Measurements from ENCODE around the gene EGLN2. TPM values are rescaled to one million over a fixed set of nuclear protein-coding genes. Genes with fewer than 3 reads are reported as not detected.

The EGLN2 gene
- total RNA-seq, 1 experiment from 2014 or later: 131 TPM

GRCh38 chr19:40750874-40751537 is 48.0 kb upstream of the EGLN2 start, which contains the start of gene SNRPA:
TSS of gene SNRPA (plus strand) at chr19:40751203. CDS start at chr19:40751409, 206 bp downstream.
- no peak within 1 kb of the TSS for H2BK20ac ChIP-seq (ENCODE audit: low read depth, low read length, poor library complexity, severe bottlenecking)
- peaks cover 37 to 48% (median 38%) of the 10 kb centered on the region in 3 experiments for H3K36me3 Mint-ChIP-seq (ENCODE audit: insufficient read depth in 1 of 3, low read depth in 3 of 3)
- peak; percentile 98 for DNase-seq
- H3T11ph ChIP-seq (ENCODE audit: low read length): peak within 1 kb of the TSS; percentile 86
- no peaks in the 10 kb centered on the region; the same call in 1 of the 2 replicates for H3K4me1 ChIP-seq (ENCODE audit: insufficient read depth, low read length)
- peak within 1 kb of the TSS; percentile 100 for H3K18ac ChIP-seq (ENCODE audit: insufficient read length, low read depth, low read length)
- no peak within 1 kb of the TSS for H2AFZ ChIP-seq (ENCODE audit: low read length)
- H3K14ac ChIP-seq (ENCODE audit: insufficient read depth, low read length): peak within 1 kb of the TSS; percentile 100
- peaks cover 0 to 3% of the 10 kb centered on the region in 2 experiments; a peak in 1 of 5 replicates for H3K9me3 Mint-ChIP-seq
- H3K4ac ChIP-seq (ENCODE audit: low read depth, low read length): peak within 1 kb of the TSS; percentile 71; the same call in 1 of the 2 replicates
- peak within 1 kb of the TSS; percentile 85 for H3K4me2 ChIP-seq (ENCODE audit: insufficient read depth, insufficient read length, low read length)
- H3K79me2 ChIP-seq (ENCODE audit: insufficient read depth, low read length): peaks cover 35% of the 10 kb centered on the region; the same call in 1 of the 2 replicates
- H4K8ac ChIP-seq (replicated peaks; ENCODE audit: insufficient read length, low read depth, low read length): peak within 1 kb of the TSS; percentile 78
- peak within 1 kb of the TSS; percentile 95 to 98 for H3K4me3 Mint-ChIP-seq
- peak within 1 kb of the TSS; percentile 24 for H2AK5ac ChIP-seq (ENCODE audit: insufficient read length, low read length)
- no peaks in the 10 kb centered on the region for H3K9me3 ChIP-seq (ENCODE audit: control insufficient read depth, low read depth, low read length)
- H4K91ac ChIP-seq (ENCODE audit: insufficient read length, low read depth, low read length): peak within 1 kb of the TSS; percentile 82
- H3K23me2 ChIP-seq (ENCODE audit: insufficient read length, low read depth, low read length, poor library complexity, severe bottlenecking): peaks cover 9% of the 10 kb centered on the region
- H3K27ac Mint-ChIP-seq: peak within 1 kb of the TSS; percentile 99
- H4K20me1 ChIP-seq (ENCODE audit: control insufficient read depth, insufficient read depth, insufficient read length): peaks cover 3% of the 10 kb centered on the region
- peak within 1 kb of the TSS; percentile 95 for H3K56ac ChIP-seq (ENCODE audit: insufficient read length, low read depth, low read length)
- peak within 1 kb of the TSS; percentile 71 for H2BK5ac ChIP-seq (ENCODE audit: insufficient read length, low read length)
- H3K27me3 ChIP-seq (ENCODE audit: insufficient read depth, low read length): no peaks in the 10 kb centered on the region
- H2BK12ac ChIP-seq (ENCODE audit: insufficient read length, low read depth, low read length): peak within 1 kb of the TSS; percentile 77
- H3K27ac ChIP-seq (ENCODE audit: insufficient read length, low read depth, low read length): peak within 1 kb of the TSS; percentile 93
- peaks cover 31 to 40% of the 10 kb centered on the region in 2 experiments for H3K4me1 Mint-ChIP-seq
- H3K27me3 Mint-ChIP-seq (ENCODE audit: low read depth): no peaks in the 10 kb centered on the region; the same call in none of the 2 replicates
- peak within 1 kb of the TSS; percentile 99 for H3K9ac ChIP-seq (ENCODE audit: extremely low read depth, insufficient read length, low read length)
- H2BK120ac ChIP-seq (ENCODE audit: low read depth, low read length, poor library complexity, severe bottlenecking): peak within 1 kb of the TSS; percentile 98
- no CpG with 5 or more reads among the region's 46 CpGs for WGBS (ENCODE audit: extremely low coverage, insufficient read length, low lambda C conversion rate)
- no peak within 1 kb of the TSS for H3K23ac ChIP-seq (ENCODE audit: insufficient read length, low read depth, low read length)
- no peak within 1 kb of the TSS for H2BK15ac ChIP-seq (ENCODE audit: low read depth, low read length)
- TF ChIP-seq, protein P1, sequence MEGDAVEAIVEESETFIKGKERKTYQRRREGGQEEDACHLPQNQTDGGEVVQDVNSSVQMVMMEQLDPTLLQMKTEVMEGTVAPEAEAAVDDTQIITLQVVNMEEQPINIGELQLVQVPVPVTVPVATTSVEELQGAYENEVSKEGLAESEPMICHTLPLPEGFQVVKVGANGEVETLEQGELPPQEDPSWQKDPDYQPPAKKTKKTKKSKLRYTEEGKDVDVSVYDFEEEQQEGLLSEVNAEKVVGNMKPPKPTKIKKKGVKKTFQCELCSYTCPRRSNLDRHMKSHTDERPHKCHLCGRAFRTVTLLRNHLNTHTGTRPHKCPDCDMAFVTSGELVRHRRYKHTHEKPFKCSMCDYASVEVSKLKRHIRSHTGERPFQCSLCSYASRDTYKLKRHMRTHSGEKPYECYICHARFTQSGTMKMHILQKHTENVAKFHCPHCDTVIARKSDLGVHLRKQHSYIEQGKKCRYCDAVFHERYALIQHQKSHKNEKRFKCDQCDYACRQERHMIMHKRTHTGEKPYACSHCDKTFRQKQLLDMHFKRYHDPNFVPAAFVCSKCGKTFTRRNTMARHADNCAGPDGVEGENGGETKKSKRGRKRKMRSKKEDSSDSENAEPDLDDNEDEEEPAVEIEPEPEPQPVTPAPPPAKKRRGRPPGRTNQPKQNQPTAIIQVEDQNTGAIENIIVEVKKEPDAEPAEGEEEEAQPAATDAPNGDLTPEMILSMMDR (conservative IDR thresholded peaks at IDR 0.05): no peak
- peaks cover 7% of the 10 kb centered on the region for H3K79me1 ChIP-seq (ENCODE audit: insufficient read depth, low read depth, low read length, poor library complexity, severe bottlenecking)
- H4K5ac ChIP-seq (ENCODE audit: insufficient read length, low read depth, low read length): peak within 1 kb of the TSS; percentile 94
